Stimulated activated naive B cell treated with anti-CD40 and anti-IgM and Interleukin-4, amounts not matched to agents 10 μg/mL and 1 μg/mL and 100 μg/mL, for 72 hours (primary cell): ENCODE results near the gene C4orf50.
A peak's percentile ranks its signal among the peaks of the same experiment; 100 is the strongest.

Experiments used
- ATAC-seq, 2 donors: fragments of 150-1000 bp; cut with Tn5 transposase; replicated peaks; 2 replicates each; pipeline ENCODE4 v1.10.0; 2021; ENCODE audit warnings: moderate library complexity in 1 of 2
- DNase-seq: peaks from one replicate; pipeline ENCODE4 v3.0.0; 2021
- H3K27ac Mint-ChIP-seq: one replicate; pipeline ENCODE4 v1.8.0; 2022; ENCODE audit warnings: mild to moderate bottlenecking, mixed read lengths
- H3K27me3 Mint-ChIP-seq, 2 donors: one replicate each; pipeline ENCODE4 v1.8.0; 2022; ENCODE audit warnings: mixed read lengths in 2 of 2
- H3K36me3 Mint-ChIP-seq, 2 donors: one replicate each; pipeline ENCODE4 v1.8.0; 2022; ENCODE audit warnings: mixed read lengths in 2 of 2, mild to moderate bottlenecking in 1 of 2
- H3K4me1 Mint-ChIP-seq, 2 donors: one replicate each; pipeline ENCODE4 v1.8.0; 2022; ENCODE audit warnings: mixed read lengths in 2 of 2, mild to moderate bottlenecking in 1 of 2
- H3K4me3 Mint-ChIP-seq, 2 donors: one replicate each; pipeline ENCODE4 v1.8.0; 2022; ENCODE audit warnings: mild to moderate bottlenecking in 2 of 2, mixed read lengths in 2 of 2, moderate library complexity in 1 of 2
- H3K9me3 Mint-ChIP-seq, 2 donors: one replicate each; pipeline ENCODE4 v1.8.0; 2022; ENCODE audit warnings: mixed read lengths in 2 of 2, mild to moderate bottlenecking in 1 of 2

C4orf50 gene

DNA sequence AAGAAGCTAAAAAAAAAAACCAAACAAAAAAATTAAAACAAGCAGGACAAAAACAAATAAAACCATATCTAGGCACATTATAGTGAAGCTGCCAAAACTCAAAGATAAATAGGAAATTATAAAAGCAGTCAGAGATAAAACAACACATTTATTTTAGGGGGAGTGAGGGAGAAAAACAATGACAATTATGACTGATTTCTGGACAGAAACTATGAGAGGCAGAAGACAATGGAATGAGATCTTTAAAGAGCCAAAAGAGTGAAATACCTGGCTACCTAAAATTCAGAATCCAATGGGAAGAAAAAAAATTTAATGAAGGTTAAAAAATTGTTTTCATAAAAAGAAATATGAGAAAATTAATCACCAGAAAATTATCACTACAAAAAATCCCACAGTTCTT, 33.4 kb downstream of the C4orf50 start:
- H3K9me3 Mint-ChIP-seq, result peaks cover 21 to 22% of the 10 kb centered on the region in 2 donors
- DNase-seq (no peak), ATAC-seq (no peak)
- no peak overlapping the region for H3K4me3 Mint-ChIP-seq
- no peak overlapping the region for H3K27ac Mint-ChIP-seq
- peaks cover 4 to 6% of the 10 kb centered on the region in 2 donors for H3K36me3 Mint-ChIP-seq
- peaks cover 0 to 6% of the 10 kb centered on the region in 2 donors for H3K4me1 Mint-ChIP-seq
- peaks cover 32 to 48% of the 10 kb centered on the region in 2 donors for H3K27me3 Mint-ChIP-seq

- H3K27me3 Mint-ChIP-seq, result peaks cover 17 to 33% of the 10 kb centered on the region in 2 donors
- no peak overlapping the region for H3K4me3 Mint-ChIP-seq
- DNase-seq (no peak), ATAC-seq (no peak)
- H3K4me1 Mint-ChIP-seq, result no peaks in the 10 kb centered on the region
- peak overlapping the region; percentile 3 for H3K27ac Mint-ChIP-seq
- H3K36me3 Mint-ChIP-seq, result peaks cover 4 to 6% of the 10 kb centered on the region in 2 donors
- H3K9me3 Mint-ChIP-seq, result peaks cover 20 to 21% of the 10 kb centered on the region in 2 donors
Measured at GRCh38 chr4:5982156-5982973, 35.9 kb downstream of the C4orf50 start.

GRCh38 chr4:5980436-5981155, 37.6 kb downstream of the C4orf50 start:
- DNase-seq (no peak), ATAC-seq (no peak)
- H3K9me3 Mint-ChIP-seq, result peaks cover 20 to 21% of the 10 kb centered on the region in 2 donors
- peaks cover 17 to 33% of the 10 kb centered on the region in 2 donors for H3K27me3 Mint-ChIP-seq
- H3K4me1 Mint-ChIP-seq, result no peaks in the 10 kb centered on the region
- H3K27ac Mint-ChIP-seq, result no peak overlapping the region
- no peak overlapping the region for H3K4me3 Mint-ChIP-seq
- peaks cover 4 to 6% of the 10 kb centered on the region in 2 donors for H3K36me3 Mint-ChIP-seq

- ATAC-seq (no peak), DNase-seq (no peak)
- H3K4me1 Mint-ChIP-seq, result no peaks in the 10 kb centered on the region
- H3K9me3 Mint-ChIP-seq, result peaks cover 17 to 20% of the 10 kb centered on the region in 2 donors
- H3K4me3 Mint-ChIP-seq, result no peak overlapping the region
- H3K36me3 Mint-ChIP-seq, result peaks cover 4 to 6% of the 10 kb centered on the region in 2 donors
- peaks cover 16 to 32% of the 10 kb centered on the region in 2 donors for H3K27me3 Mint-ChIP-seq
- no peak overlapping the region for H3K27ac Mint-ChIP-seq
Measured at GRCh38 chr4:5979981-5980380, 38.2 kb downstream of the C4orf50 start.

DNA sequence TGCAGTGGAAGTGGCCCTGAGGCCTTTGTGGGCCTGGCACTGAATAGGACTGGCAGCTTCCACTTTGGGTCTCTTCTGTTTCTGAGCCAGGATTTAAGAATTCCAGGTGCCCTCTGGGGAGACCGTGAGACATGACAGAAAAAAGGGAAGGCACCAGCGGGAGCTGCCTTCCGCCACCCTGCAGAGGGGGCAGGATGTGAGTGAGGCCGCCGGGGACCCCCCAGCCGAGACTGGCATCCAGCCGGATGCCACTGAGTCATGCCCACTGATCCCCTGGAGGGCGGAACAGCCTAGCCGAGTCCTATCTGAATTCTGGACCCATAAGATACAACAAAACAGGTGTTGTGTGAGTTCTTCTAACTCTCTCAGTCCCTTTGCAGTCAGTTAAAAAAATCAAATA, 41.3 kb downstream of the C4orf50 start:
- ATAC-seq, result no peak
- Mint-ChIP-seq H3K36me3 (no peaks in the 10 kb centered on the region), H3K4me1 (no peaks in the 10 kb centered on the region), H3K27me3 (peaks cover 6 to 10% of the 10 kb centered on the region in 2 donors), H3K9me3 (no peaks in the 10 kb centered on the region), H3K4me3 (no peak overlapping the region), H3K27ac (no peak overlapping the region)
- no peak for DNase-seq

DNA sequence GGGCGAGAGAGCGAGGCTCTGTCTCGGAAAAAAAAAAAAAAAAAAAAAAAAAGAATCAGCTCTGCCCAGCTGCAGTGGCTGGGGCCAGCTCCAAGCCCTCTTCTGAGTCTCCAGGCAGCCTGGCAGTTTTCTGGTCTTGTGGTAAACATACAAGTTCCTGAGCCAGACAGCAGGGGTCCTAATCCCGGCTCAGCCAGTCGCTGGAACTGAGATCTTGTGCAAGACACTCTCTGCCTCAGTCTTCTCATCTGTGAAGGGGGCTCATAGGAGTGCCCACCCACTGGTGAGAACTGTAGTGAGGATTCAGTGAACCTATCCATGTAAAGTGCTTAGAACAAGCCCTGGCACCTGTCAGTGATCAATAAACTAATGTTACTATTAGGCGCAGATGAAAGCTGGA, 41.8 kb downstream of the C4orf50 start:
- no peak for ATAC-seq

DNA sequence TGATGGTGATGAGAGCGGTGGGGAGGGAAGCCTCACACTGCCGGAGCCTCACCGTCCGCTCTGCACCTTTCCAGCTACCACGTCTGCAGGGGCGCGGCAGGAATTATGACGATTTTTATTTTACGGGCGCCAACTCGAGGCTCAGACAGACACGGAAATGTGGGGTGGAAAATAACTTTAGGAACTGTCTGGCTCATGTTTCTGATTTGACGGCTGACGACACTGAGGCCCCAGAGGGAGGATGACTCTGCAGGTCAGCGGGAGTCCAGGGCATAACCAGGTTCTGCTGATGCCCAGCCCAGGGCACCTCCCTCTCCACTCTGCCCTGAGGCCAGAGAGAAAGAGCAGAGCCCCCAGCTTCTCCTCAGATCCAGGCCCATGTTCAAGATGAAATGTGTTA, 43.9 kb downstream of the C4orf50 start:
- ATAC-seq, result no peak
- peaks cover 14% of the 10 kb centered on the region in 2 donors for H3K27me3 Mint-ChIP-seq

More for the DNA sequence above, 41.8 kb downstream of the C4orf50 start:
- Mint-ChIP-seq H3K4me1 (no peaks in the 10 kb centered on the region), H3K4me3 (no peak overlapping the region), H3K36me3 (no peaks in the 10 kb centered on the region), H3K27me3 (peaks cover 5 to 6% of the 10 kb centered on the region in 2 donors), H3K9me3 (no peaks in the 10 kb centered on the region), H3K27ac (no peak overlapping the region)
- no peak for DNase-seq

DNA sequence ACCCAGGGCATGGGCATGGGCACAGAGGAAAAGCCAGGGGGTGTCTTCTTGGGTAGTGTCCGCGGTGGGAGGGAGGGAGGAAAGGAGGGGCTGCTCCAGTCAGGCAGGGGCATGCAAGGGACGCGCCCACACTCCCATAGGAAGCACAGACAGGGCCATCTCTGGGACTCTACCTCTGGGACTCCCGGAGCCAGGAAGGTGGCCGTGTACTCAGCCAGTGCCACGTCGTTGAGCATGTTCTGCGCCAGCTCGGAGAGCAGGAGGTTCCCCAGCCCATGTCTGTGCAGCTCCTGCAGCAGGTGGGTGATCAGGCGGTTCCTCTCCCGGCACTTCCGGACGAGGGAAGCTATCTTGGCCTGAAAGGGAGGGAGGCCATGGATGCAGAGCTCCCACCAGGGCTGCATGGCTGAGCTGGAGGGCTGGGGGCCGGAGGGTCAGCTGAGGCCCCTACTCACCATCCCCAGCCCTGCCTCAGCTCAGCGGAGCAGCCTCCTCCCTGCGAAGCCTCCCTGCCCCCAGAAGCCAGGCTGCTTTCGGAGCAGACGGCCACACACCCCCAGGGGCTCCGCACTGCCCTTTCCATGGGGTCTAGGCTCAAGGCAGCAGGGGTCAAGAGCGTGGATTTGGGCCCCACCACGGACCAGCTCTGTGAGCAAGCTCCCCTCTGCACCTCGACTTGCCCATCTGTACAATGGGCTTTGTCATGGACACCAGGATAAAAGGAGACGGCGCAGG, 44.6 kb downstream of the C4orf50 start:
- DNase-seq, result no peak
- Mint-ChIP-seq H3K27me3 (peaks cover 14% of the 10 kb centered on the region in 2 donors), H3K4me1 (no peaks in the 10 kb centered on the region), H3K36me3 (no peaks in the 10 kb centered on the region), H3K27ac (no peak overlapping the region), H3K9me3 (no peaks in the 10 kb centered on the region), H3K4me3 (no peak overlapping the region)
- no peak for ATAC-seq

More for the DNA sequence above, 43.9 kb downstream of the C4orf50 start:
- no peaks in the 10 kb centered on the region for H3K36me3 Mint-ChIP-seq
- H3K4me3 Mint-ChIP-seq, result no peak overlapping the region
- no peaks in the 10 kb centered on the region for H3K4me1 Mint-ChIP-seq
- DNase-seq, result no peak
- H3K9me3 Mint-ChIP-seq, result no peaks in the 10 kb centered on the region
- no peak overlapping the region for H3K27ac Mint-ChIP-seq

- Mint-ChIP-seq H3K27me3 (peaks cover 14% of the 10 kb centered on the region in 2 donors), H3K9me3 (no peaks in the 10 kb centered on the region), H3K36me3 (no peaks in the 10 kb centered on the region), H3K4me1 (no peaks in the 10 kb centered on the region), H3K27ac (no peak overlapping the region), H3K4me3 (no peak overlapping the region)
- DNase-seq (no peak), ATAC-seq (no peak)
Measured at GRCh38 chr4:5973033-5973432, 45.2 kb downstream of the C4orf50 start.

DNA sequence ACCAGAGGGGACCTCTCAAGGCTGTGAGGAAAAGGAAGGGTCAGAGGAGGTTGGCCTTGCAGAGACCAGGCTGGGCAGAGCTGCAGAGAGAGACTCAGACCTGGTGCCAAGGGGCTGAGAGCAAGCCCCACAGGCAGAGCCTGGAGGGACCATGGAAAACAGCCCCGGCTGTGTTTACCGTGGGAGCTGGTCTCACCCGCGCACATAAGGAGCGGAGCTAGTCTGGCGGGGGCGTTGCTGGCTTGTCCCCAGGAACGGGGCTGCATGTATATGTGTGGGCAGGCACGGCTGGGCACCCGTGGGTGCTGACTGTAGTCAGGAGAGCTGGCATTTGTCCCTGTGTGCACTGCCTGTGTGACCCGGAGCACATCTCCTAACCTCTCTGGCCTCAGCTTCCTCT, 45.7 kb downstream of the C4orf50 start:
- no peaks in the 10 kb centered on the region for H3K9me3 Mint-ChIP-seq
- no peaks in the 10 kb centered on the region for H3K36me3 Mint-ChIP-seq
- DNase-seq (no peak), ATAC-seq (no peak)
- H3K4me1 Mint-ChIP-seq, result no peaks in the 10 kb centered on the region
- H3K27ac Mint-ChIP-seq, result no peak overlapping the region
- H3K4me3 Mint-ChIP-seq, result no peak overlapping the region
- peaks cover 14% of the 10 kb centered on the region in 2 donors for H3K27me3 Mint-ChIP-seq

DNA sequence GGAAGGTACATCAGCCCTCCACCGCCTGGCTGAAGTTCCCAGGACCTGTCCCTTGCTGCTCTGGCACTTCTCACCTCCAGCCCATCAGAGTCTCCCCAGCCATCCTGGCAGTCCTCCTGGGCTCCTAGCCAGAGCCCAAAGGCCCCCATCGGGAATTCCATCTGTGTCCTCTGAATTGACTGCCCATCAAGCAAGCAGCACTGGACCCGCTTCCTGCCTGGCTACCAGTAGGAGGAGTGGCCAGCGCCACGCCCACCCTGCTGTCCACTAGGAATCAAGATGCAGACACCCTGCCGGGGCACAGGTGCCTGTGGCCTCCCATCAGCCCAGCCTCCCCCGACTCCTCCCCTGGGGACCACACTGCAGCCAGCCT, 47.2 kb downstream of the C4orf50 start:
- no peak for DNase-seq
- Mint-ChIP-seq H3K4me3 (no peak overlapping the region), H3K36me3 (no peaks in the 10 kb centered on the region), H3K9me3 (no peaks in the 10 kb centered on the region), H3K27ac (no peak overlapping the region), H3K27me3 (peaks cover 14% of the 10 kb centered on the region in 2 donors), H3K4me1 (no peaks in the 10 kb centered on the region)
- ATAC-seq, result no peak

DNA sequence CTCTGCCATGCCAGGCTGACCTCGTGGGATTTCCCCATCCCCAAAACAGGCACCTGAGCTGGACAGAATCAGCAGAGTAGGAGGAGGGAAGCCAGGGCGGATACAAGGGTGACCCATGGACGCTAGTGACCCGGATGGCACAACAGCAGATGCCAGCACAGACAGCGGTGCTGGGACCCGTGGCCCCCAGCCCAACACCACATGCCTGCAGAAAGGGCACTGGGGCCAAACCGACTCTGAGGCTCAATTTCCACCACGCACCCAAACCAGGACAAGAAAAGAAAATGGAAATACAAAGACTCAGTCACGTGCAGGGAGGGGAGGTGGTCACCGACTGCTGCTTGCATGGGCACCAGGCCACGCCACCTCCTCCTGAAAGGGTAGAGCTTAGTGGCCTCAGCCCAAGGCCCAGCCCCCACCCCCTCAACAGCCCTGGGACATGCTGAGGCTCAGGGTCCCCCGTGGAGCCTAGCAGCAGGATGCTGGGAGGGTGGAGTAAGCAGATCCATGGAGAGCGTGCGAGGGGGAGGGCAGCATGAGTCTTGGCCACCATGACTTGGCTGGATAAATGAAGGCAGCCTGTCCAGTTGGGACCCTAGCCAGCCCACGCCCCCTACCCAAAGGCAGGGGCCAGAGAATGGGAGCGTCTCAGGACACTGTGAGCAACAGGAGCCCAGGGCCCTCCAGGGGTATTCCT, 47.7 kb downstream of the C4orf50 start:
- Mint-ChIP-seq H3K27me3 (peaks cover 14% of the 10 kb centered on the region in 2 donors), H3K36me3 (no peaks in the 10 kb centered on the region), H3K4me3 (no peak overlapping the region), H3K4me1 (no peaks in the 10 kb centered on the region), H3K27ac (no peak overlapping the region), H3K9me3 (no peaks in the 10 kb centered on the region)
- ATAC-seq, result no peak
- no peak for DNase-seq

- Mint-ChIP-seq H3K27ac (no peak overlapping the region), H3K36me3 (no peaks in the 10 kb centered on the region), H3K27me3 (peaks cover 14% of the 10 kb centered on the region in 2 donors), H3K9me3 (no peaks in the 10 kb centered on the region), H3K4me3 (no peak overlapping the region), H3K4me1 (no peaks in the 10 kb centered on the region)
- ATAC-seq (no peak), DNase-seq (no peak)
Measured at GRCh38 chr4:5969777-5970176, 48.5 kb downstream of the C4orf50 start.

DNA sequence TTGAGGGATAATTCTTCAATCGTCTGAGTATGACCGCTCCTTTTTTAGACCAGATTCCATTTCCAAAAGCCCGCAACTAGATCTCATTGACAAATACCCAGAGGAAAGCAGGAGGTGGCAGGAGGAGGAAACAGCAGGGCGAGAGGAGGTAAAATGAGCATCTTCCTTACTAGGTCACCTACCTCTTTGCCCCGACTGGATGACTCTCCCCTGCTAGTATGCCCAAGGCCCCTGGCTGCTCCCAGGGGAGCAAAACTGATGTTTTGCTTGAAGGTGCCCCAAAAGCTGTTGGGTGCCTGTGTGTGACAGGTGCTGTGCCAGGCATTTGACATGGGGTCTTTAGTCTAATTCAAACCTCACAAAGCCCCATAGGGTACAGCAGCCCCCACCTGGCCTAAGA, 48.9 kb downstream of the C4orf50 start:
- Mint-ChIP-seq H3K9me3 (no peaks in the 10 kb centered on the region), H3K36me3 (no peaks in the 10 kb centered on the region), H3K27me3 (peaks cover 14% of the 10 kb centered on the region in 2 donors), H3K4me3 (no peak overlapping the region), H3K27ac (no peak overlapping the region), H3K4me1 (no peaks in the 10 kb centered on the region)
- ATAC-seq (no peak), DNase-seq (no peak)
